DOHH2 (cell line): ENCODE data around the gene PEX10.

Experiments used
- EZH2phosphoT487 ChIP-seq: fragments of 200-600 bp; sonication (generic); IDR thresholded peaks from 2 replicates; pipeline ENCODE4 v1.6.1; 2017; ENCODE audit warnings: borderline replicate concordance, mild to moderate bottlenecking, antibody characterized with exemption, low read length, moderate library complexity, mixed read lengths
- TF ChIP-seq, protein P1 (sequence below): fragments of 200-600 bp; sonication (generic); IDR thresholded peaks from one replicate; pipeline ENCODE4 v1.5.1; 2014; ENCODE audit warnings: antibody characterized with exemption, mild to moderate bottlenecking, low read depth, low read length; ENCODE audit not compliant: poor library complexity, severe bottlenecking

DNA sequence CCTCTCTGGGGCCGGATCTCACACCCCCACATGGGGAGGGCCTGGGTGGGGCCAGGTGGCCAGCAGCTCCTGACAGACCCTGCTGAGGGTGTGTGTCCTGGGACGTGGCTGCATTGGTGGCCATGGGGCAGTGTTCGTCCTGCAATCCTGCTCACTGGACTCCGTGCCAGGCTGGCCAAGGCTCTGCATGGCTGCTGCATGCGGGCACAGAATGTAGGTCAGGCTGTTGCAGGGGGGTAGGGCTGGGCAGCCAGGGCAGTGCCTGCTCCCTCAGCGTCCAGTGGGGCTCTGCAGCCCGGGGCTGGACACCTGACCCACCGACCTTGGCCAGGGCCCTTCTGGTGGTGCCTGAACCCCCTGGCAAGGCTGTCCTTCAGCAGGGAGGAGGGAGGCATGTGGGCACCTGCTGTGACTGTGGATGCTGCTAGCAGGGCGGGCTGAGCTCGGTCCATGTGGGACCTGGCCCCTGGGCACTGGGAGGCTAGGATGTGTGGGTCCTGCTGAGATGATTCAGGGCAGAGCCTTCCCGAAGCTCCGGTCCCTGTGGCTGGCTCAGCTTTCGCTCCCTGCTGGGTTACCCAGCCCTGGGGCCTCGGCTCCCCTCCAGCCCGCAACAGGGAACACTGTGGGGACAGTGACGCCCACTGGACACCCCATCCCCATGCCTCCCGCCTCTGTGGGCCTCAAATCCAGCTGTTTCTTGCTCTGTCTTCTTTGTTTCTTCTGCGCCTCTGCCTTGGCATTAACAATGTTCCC is 48.8 kb upstream of the PEX10 start:
- no peak for TF ChIP-seq EZH2phosphoT487
- TF ChIP-seq, protein P1, sequence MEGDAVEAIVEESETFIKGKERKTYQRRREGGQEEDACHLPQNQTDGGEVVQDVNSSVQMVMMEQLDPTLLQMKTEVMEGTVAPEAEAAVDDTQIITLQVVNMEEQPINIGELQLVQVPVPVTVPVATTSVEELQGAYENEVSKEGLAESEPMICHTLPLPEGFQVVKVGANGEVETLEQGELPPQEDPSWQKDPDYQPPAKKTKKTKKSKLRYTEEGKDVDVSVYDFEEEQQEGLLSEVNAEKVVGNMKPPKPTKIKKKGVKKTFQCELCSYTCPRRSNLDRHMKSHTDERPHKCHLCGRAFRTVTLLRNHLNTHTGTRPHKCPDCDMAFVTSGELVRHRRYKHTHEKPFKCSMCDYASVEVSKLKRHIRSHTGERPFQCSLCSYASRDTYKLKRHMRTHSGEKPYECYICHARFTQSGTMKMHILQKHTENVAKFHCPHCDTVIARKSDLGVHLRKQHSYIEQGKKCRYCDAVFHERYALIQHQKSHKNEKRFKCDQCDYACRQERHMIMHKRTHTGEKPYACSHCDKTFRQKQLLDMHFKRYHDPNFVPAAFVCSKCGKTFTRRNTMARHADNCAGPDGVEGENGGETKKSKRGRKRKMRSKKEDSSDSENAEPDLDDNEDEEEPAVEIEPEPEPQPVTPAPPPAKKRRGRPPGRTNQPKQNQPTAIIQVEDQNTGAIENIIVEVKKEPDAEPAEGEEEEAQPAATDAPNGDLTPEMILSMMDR = no peak
